Smooth muscle cell (in vitro differentiated cells): ENCODE data around the gene CDKL1. TPM values are rescaled to one million over a fixed set of nuclear protein-coding genes. Genes with fewer than 3 reads are reported as not detected.

Experiments
- DNase-seq: peaks from one replicate; lab custom pipeline; 2025; ENCODE audit not compliant: unreplicated experiment; lab: John Stamatoyannopoulos, UW
- H2AFZ ChIP-seq: fragments of 200-600 bp; sonication (generic); 2 replicates; pipeline ENCODE4 v1.6.0; 2016; ENCODE audit warnings: antibody characterized with exemption, low read depth, mild to moderate bottlenecking
- H3F3A ChIP-seq: fragments of 200-600 bp; sonication (generic); 2 replicates; pipeline ENCODE4 v1.6.0; 2017; ENCODE audit warnings: antibody characterized with exemption, low read depth
- H3K27ac ChIP-seq: fragments of 200-600 bp; sonication (generic); 2 replicates; pipeline ENCODE4 v1.5.1; 2016; ENCODE audit warnings: low read depth, mild to moderate bottlenecking
- H3K27me3 ChIP-seq: fragments of 200-600 bp; sonication (generic); 2 replicates; pipeline ENCODE4 v1.6.1; 2016; ENCODE audit warnings: low read depth, mild to moderate bottlenecking
- H3K36me3 ChIP-seq: fragments of 200-600 bp; sonication (generic); 2 replicates; pipeline ENCODE4 v1.5.1; 2016; ENCODE audit warnings: low read depth
- H3K4me1 ChIP-seq: fragments of 200-600 bp; sonication (generic); 2 replicates; pipeline ENCODE4 v1.5.1; 2016; ENCODE audit warnings: low read depth
- H3K4me2 ChIP-seq: fragments of 200-600 bp; sonication (generic); 2 replicates; pipeline ENCODE4 v1.6.0; 2016; ENCODE audit warnings: mild to moderate bottlenecking
- H3K4me3 ChIP-seq: fragments of 200-600 bp; sonication (generic); 2 replicates; pipeline ENCODE4 v1.5.1; 2016; ENCODE audit warnings: mild to moderate bottlenecking
- H3K79me2 ChIP-seq: fragments of 200-600 bp; sonication (generic); 2 replicates; pipeline ENCODE4 v1.6.0; 2016; ENCODE audit warnings: low read depth, mild to moderate bottlenecking
- H3K9ac ChIP-seq: fragments of 200-600 bp; sonication (generic); 2 replicates; pipeline ENCODE4 v1.6.0; 2016; ENCODE audit warnings: low read depth
- H3K9me3 ChIP-seq: fragments of 200-600 bp; sonication (generic); replicated peaks from 2 replicates; pipeline ENCODE4 v1.5.1; 2016; ENCODE audit warnings: low read depth
- H4K20me1 ChIP-seq: fragments of 200-600 bp; sonication (generic); 2 replicates; pipeline ENCODE4 v1.6.0; 2016; ENCODE audit warnings: low read depth
- CTCF ChIP-seq: fragments of 200-600 bp; sonication (generic); IDR thresholded peaks from 2 replicates; pipeline ENCODE4 v1.5.1; 2017; ENCODE audit warnings: borderline replicate concordance, mild to moderate bottlenecking, antibody characterized with exemption; ENCODE audit not compliant: insufficient read depth, poor library complexity, severe bottlenecking
- WGBS: methylation state at CpG from one replicate; pipeline ENCODE4 v1.1.7; 2016; ENCODE audit warnings: low lambda C conversion rate; 5-methylcytosine and 5-hydroxymethylcytosine counted together
- polyA plus RNA-seq: library from polyadenylated mRNA; unstranded; fragments of >200 nt; fragmentation: Nextera tagmentation; extraction: Ambion mirVana; gene quantifications from 2 replicates; pipeline ENCODE4 v1.2.1, GENCODE V29; 2016
- total RNA-seq: library from RNA; depleted of rRNA; stranded (reverse); fragments of >200 nt; gene quantifications from 2 replicates; pipeline ENCODE4 v1.2.3, GENCODE V29; 2014

The CDKL1 gene
- total RNA-seq (3.0 and 4.9 TPM in 2 replicates), polyA plus RNA-seq (1.6 and 1.7 TPM in 2 replicates)

GRCh38 chr14:50396631-50397389 lies at the start of gene CDKL1:
TSS of gene CDKL1 (minus strand) at chr14:50396881. CDS start at chr14:50395868, 1,013 bp downstream.
- Histone ChIP-seq H3K27ac (peak within 1 kb of the TSS; percentile 61), H3K9me3 (no peaks in the 10 kb centered on the region), H3F3A (no peaks in the 10 kb centered on the region), H3K4me1 (no peaks in the 10 kb centered on the region), H3K36me3 (no peaks in the 10 kb centered on the region), H4K20me1 (no peaks in the 10 kb centered on the region), H2AFZ (peak within 1 kb of the TSS; percentile 79), H3K4me3 (peak within 1 kb of the TSS; percentile 80), H3K27me3 (no peaks in the 10 kb centered on the region), H3K4me2 (peak within 1 kb of the TSS; percentile 99), H3K9ac (peak within 1 kb of the TSS; percentile 68), H3K79me2 (no peaks in the 10 kb centered on the region)
- peak; percentile 30 for DNase-seq
- WGBS, result under 1% methylated on average over 41 of the region's 77 CpGs
- TF ChIP-seq CTCF, result no peak

GRCh38 chr14:50434528-50434927 lies 37.8 kb upstream of the CDKL1 start:
- peaks cover 35% of the 10 kb centered on the region for H3K36me3 ChIP-seq
- no peaks in the 10 kb centered on the region for H3K9me3 ChIP-seq
- no peak for DNase-seq
- H3K27ac ChIP-seq, result no peak overlapping the region
- no peak overlapping the region for H3K4me2 ChIP-seq
- H4K20me1 ChIP-seq, result no peaks in the 10 kb centered on the region
- no peak overlapping the region for H3K9ac ChIP-seq
- H3K79me2 ChIP-seq, result no peaks in the 10 kb centered on the region
- H3K27me3 ChIP-seq, result no peaks in the 10 kb centered on the region
- H2AFZ ChIP-seq, result no peak overlapping the region
- no peaks in the 10 kb centered on the region for H3K4me1 ChIP-seq
- H3F3A ChIP-seq, result peaks cover 1% of the 10 kb centered on the region
- TF ChIP-seq CTCF, result no peak
- H3K4me3 ChIP-seq, result no peak overlapping the region

GRCh38 chr14:50432131-50432530 lies 35.5 kb upstream of the CDKL1 start:
- H2AFZ ChIP-seq, result no peak overlapping the region
- no peak overlapping the region for H3K27ac ChIP-seq
- H3K36me3 ChIP-seq, result peaks cover 29% of the 10 kb centered on the region
- DNase-seq, result no peak
- no peaks in the 10 kb centered on the region for H3K27me3 ChIP-seq
- no peak overlapping the region for H3K4me3 ChIP-seq
- no peak overlapping the region for H3K4me2 ChIP-seq
- H3K79me2 ChIP-seq, result no peaks in the 10 kb centered on the region
- no peak overlapping the region for H3K9ac ChIP-seq
- peaks cover 4% of the 10 kb centered on the region for H3K9me3 ChIP-seq
- 91% methylated on average over 1 of the region's 1 CpG for WGBS
- TF ChIP-seq CTCF, result no peak
- no peaks in the 10 kb centered on the region for H3K4me1 ChIP-seq
- no peaks in the 10 kb centered on the region for H4K20me1 ChIP-seq
- H3F3A ChIP-seq, result peaks cover 6% of the 10 kb centered on the region

- Histone ChIP-seq H3K36me3 (peaks cover 4% of the 10 kb centered on the region), H3F3A (peaks cover 7% of the 10 kb centered on the region), H3K4me3 (peak overlapping the region; percentile 8), H3K9me3 (peaks cover 4% of the 10 kb centered on the region), H3K27me3 (no peaks in the 10 kb centered on the region), H3K4me2 (peak overlapping the region; percentile 76), H4K20me1 (no peaks in the 10 kb centered on the region), H3K9ac (peak overlapping the region; percentile 77), H3K27ac (peak overlapping the region; percentile 96), H3K4me1 (peaks cover 13% of the 10 kb centered on the region), H3K79me2 (no peaks in the 10 kb centered on the region), H2AFZ (peak overlapping the region; percentile 34)
- no peak for DNase-seq
- no peak for TF ChIP-seq CTCF
- WGBS, result 18% methylated on average over 3 of the region's 3 CpGs
Observed at GRCh38 chr14:50425816-50426215, 29.1 kb upstream of the CDKL1 start.
